Hepatocyte (in vitro differentiated cells): ENCODE measurements around the gene OSCP1. TPM values are rescaled to one million over a fixed set of nuclear protein-coding genes. Genes with fewer than 3 reads are reported as not detected.
A peak's percentile ranks its signal among the peaks of the same experiment; 100 is the strongest.

Experiments used
- DNase-seq: peaks from one replicate; pipeline ENCODE4 v3.0.0-alpha.2; 2016; ENCODE audit warnings: low spot score
- H2AFZ ChIP-seq: fragments of 200-600 bp; sonication (generic); 2 replicates; pipeline ENCODE4 v1.6.0; 2016; ENCODE audit warnings: antibody characterized with exemption, mild to moderate bottlenecking
- H3K27ac ChIP-seq: fragments of 200-600 bp; sonication (generic); 2 replicates; pipeline ENCODE4 v1.5.1; 2016; ENCODE audit warnings: mild to moderate bottlenecking
- H3K27me3 ChIP-seq: fragments of 200-600 bp; sonication (generic); 2 replicates; pipeline ENCODE4 v1.6.1; 2016
- H3K36me3 ChIP-seq: fragments of 200-600 bp; sonication (generic); replicated peaks from 2 replicates; pipeline ENCODE4 v1.5.1; 2016; ENCODE audit warnings: low read depth; ENCODE audit not compliant: insufficient read depth
- H3K4me1 ChIP-seq: fragments of 200-600 bp; sonication (generic); 2 replicates; pipeline ENCODE4 v1.5.1; 2016; ENCODE audit warnings: mild to moderate bottlenecking, moderate library complexity; ENCODE audit not compliant: insufficient read depth
- H3K4me2 ChIP-seq: fragments of 200-600 bp; sonication (generic); 2 replicates; pipeline ENCODE4 v1.6.0; 2016
- H3K4me3 ChIP-seq: fragments of 200-600 bp; sonication (generic); 2 replicates; pipeline ENCODE4 v1.5.1; 2016; ENCODE audit warnings: mild to moderate bottlenecking
- H3K79me2 ChIP-seq: fragments of 200-600 bp; sonication (generic); 2 replicates; pipeline ENCODE4 v1.6.0; 2017; ENCODE audit warnings: mild to moderate bottlenecking
- H3K9me2 ChIP-seq: fragments of 200-600 bp; sonication (generic); replicated peaks from 2 replicates; pipeline ENCODE4 v1.6.0; 2017; ENCODE audit warnings: mild to moderate bottlenecking; ENCODE audit not compliant: insufficient read depth
- H3K9me3 ChIP-seq: fragments of 200-600 bp; sonication (generic); 2 replicates; pipeline ENCODE4 v1.5.1; 2016; ENCODE audit warnings: low read depth, mild to moderate bottlenecking
- H4K20me1 ChIP-seq: fragments of 200-600 bp; sonication (generic); 2 replicates; pipeline ENCODE4 v1.6.0; 2016; ENCODE audit warnings: mild to moderate bottlenecking; ENCODE audit not compliant: insufficient read depth, poor library complexity, severe bottlenecking
- CTCF ChIP-seq: fragments of 200-600 bp; sonication (generic); IDR thresholded peaks from 2 replicates; pipeline ENCODE4 v1.5.1; 2016; ENCODE audit warnings: antibody characterized with exemption, mild to moderate bottlenecking; ENCODE audit not compliant: poor library complexity
- EZH2 ChIP-seq: fragments of 200-600 bp; sonication (generic); IDR thresholded peaks from 2 replicates; pipeline ENCODE4 v1.6.1; 2016; ENCODE audit warnings: antibody characterized with exemption, mild to moderate bottlenecking, borderline replicate concordance
- EZH2phosphoT487 ChIP-seq: fragments of 200-600 bp; sonication (generic); IDR thresholded peaks from one replicate; pipeline ENCODE4 v1.6.1; 2018; ENCODE audit warnings: antibody characterized with exemption, mild to moderate bottlenecking, low read depth, moderate library complexity; ENCODE audit not compliant: unreplicated experiment, severe bottlenecking
- WGBS: methylation state at CpG from one replicate; pipeline ENCODE4 v1.1.6; 2016; ENCODE audit warnings: low lambda C conversion rate; ENCODE audit errors: missing lambda C conversion rate; 5-methylcytosine and 5-hydroxymethylcytosine counted together
- polyA plus RNA-seq: library from polyadenylated mRNA; unstranded; fragments of >200 nt; fragmentation: Nextera tagmentation; extraction: Ambion mirVana; gene quantifications from 2 replicates; pipeline ENCODE4 v1.2.1, GENCODE V29; 2016
- total RNA-seq: library from RNA; depleted of rRNA; stranded (reverse); fragments of >200 nt; gene quantifications from 2 replicates; pipeline ENCODE4 v1.2.3, GENCODE V29; 2014

The OSCP1 gene
- total and polyA plus RNA-seq, 2 experiments from 2014 or later = 5.8 to 7.6 TPM

- H3K4me2 ChIP-seq = no peak overlapping the region
- 95% methylated on average over 4 of the region's 4 CpGs for WGBS
- no peaks in the 10 kb centered on the region for H3K27me3 ChIP-seq
- no peaks in the 10 kb centered on the region for H3K9me2 ChIP-seq
- DNase-seq = no peak
- no peak overlapping the region for H3K4me3 ChIP-seq
- TF ChIP-seq EZH2phosphoT487 (no peak), CTCF (no peak), EZH2 (no peak)
- H2AFZ ChIP-seq = no peak overlapping the region
- no peaks in the 10 kb centered on the region for H4K20me1 ChIP-seq
- H3K36me3 ChIP-seq = no peaks in the 10 kb centered on the region
- H3K79me2 ChIP-seq = peaks cover 20% of the 10 kb centered on the region
- H3K9me3 ChIP-seq = no peaks in the 10 kb centered on the region
- no peak overlapping the region for H3K27ac ChIP-seq
- H3K4me1 ChIP-seq = peaks cover 16% of the 10 kb centered on the region
Measured at GRCh38 chr1:36467027-36467410, 16.8 kb upstream of the OSCP1 start.

- H3K9me3 ChIP-seq = no peaks in the 10 kb centered on the region
- no peak overlapping the region for H3K4me3 ChIP-seq
- WGBS = 89% methylated on average over 12 of the region's 12 CpGs
- peak overlapping the region; percentile 98 for H3K27ac ChIP-seq
- no peak for DNase-seq
- no peaks in the 10 kb centered on the region for H3K9me2 ChIP-seq
- H3K79me2 ChIP-seq = peaks cover 20% of the 10 kb centered on the region
- no peak overlapping the region for H2AFZ ChIP-seq
- H3K27me3 ChIP-seq = no peaks in the 10 kb centered on the region
- H3K4me2 ChIP-seq = no peak overlapping the region
- H3K4me1 ChIP-seq = peaks cover 16% of the 10 kb centered on the region
- TF ChIP-seq EZH2phosphoT487 = no peak
- TF ChIP-seq EZH2 = no peak
- no peaks in the 10 kb centered on the region for H3K36me3 ChIP-seq
- H4K20me1 ChIP-seq = no peaks in the 10 kb centered on the region
Measured at GRCh38 chr1:36466370-36467026, 16.2 kb upstream of the OSCP1 start.

GRCh38 chr1:36465731-36466369, 15.6 kb upstream of the OSCP1 start:
- no peaks in the 10 kb centered on the region for H4K20me1 ChIP-seq
- H3K9me2 ChIP-seq = no peaks in the 10 kb centered on the region
- no peaks in the 10 kb centered on the region for H3K27me3 ChIP-seq
- H3K9me3 ChIP-seq = no peaks in the 10 kb centered on the region
- TF ChIP-seq EZH2phosphoT487 (no peak), EZH2 (no peak), CTCF (no peak)
- H2AFZ ChIP-seq = no peak overlapping the region
- peaks cover 16% of the 10 kb centered on the region for H3K4me1 ChIP-seq
- H3K27ac ChIP-seq = peak overlapping the region; percentile 98
- peaks cover 20% of the 10 kb centered on the region for H3K79me2 ChIP-seq
- peak overlapping the region; percentile 77 for H3K4me2 ChIP-seq
- WGBS = 46% methylated on average over 4 of the region's 4 CpGs
- H3K36me3 ChIP-seq = no peaks in the 10 kb centered on the region
- H3K4me3 ChIP-seq = no peak overlapping the region
- DNase-seq = no peak
